ENCODE results near the gene CHURC1. TPM values are rescaled to one million over a fixed set of nuclear protein-coding genes. Genes with fewer than 3 reads are reported as not detected.

The CHURC1 gene
- total and polyA plus RNA-seq, 2 of the 8 experiments (the other 6 are each of a cell fraction or from before 2014, with no cell fraction given), result 50.2 to 59.3 TPM

DNA sequence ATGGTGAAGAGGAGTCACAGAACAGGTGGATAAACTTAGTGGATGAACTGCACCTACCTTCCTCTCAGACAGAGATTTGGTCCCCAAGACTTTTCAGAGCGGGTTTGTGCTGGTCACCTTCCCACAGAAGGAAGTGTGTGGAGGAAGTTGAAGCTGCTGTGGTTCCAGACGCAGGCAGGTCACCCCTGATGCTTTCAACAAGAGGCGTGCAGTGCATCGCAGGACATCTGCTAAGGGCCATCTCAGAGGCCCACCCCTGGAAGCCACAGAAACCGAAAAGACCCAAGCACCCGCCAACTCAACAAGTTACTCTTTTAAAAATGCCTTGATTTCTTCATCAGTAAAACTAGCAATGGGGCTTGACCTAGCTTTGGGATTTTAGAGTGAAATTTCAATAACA lies 29.3 kb downstream of the CHURC1 start (continued):
- TF ChIP-seq, protein P1, sequence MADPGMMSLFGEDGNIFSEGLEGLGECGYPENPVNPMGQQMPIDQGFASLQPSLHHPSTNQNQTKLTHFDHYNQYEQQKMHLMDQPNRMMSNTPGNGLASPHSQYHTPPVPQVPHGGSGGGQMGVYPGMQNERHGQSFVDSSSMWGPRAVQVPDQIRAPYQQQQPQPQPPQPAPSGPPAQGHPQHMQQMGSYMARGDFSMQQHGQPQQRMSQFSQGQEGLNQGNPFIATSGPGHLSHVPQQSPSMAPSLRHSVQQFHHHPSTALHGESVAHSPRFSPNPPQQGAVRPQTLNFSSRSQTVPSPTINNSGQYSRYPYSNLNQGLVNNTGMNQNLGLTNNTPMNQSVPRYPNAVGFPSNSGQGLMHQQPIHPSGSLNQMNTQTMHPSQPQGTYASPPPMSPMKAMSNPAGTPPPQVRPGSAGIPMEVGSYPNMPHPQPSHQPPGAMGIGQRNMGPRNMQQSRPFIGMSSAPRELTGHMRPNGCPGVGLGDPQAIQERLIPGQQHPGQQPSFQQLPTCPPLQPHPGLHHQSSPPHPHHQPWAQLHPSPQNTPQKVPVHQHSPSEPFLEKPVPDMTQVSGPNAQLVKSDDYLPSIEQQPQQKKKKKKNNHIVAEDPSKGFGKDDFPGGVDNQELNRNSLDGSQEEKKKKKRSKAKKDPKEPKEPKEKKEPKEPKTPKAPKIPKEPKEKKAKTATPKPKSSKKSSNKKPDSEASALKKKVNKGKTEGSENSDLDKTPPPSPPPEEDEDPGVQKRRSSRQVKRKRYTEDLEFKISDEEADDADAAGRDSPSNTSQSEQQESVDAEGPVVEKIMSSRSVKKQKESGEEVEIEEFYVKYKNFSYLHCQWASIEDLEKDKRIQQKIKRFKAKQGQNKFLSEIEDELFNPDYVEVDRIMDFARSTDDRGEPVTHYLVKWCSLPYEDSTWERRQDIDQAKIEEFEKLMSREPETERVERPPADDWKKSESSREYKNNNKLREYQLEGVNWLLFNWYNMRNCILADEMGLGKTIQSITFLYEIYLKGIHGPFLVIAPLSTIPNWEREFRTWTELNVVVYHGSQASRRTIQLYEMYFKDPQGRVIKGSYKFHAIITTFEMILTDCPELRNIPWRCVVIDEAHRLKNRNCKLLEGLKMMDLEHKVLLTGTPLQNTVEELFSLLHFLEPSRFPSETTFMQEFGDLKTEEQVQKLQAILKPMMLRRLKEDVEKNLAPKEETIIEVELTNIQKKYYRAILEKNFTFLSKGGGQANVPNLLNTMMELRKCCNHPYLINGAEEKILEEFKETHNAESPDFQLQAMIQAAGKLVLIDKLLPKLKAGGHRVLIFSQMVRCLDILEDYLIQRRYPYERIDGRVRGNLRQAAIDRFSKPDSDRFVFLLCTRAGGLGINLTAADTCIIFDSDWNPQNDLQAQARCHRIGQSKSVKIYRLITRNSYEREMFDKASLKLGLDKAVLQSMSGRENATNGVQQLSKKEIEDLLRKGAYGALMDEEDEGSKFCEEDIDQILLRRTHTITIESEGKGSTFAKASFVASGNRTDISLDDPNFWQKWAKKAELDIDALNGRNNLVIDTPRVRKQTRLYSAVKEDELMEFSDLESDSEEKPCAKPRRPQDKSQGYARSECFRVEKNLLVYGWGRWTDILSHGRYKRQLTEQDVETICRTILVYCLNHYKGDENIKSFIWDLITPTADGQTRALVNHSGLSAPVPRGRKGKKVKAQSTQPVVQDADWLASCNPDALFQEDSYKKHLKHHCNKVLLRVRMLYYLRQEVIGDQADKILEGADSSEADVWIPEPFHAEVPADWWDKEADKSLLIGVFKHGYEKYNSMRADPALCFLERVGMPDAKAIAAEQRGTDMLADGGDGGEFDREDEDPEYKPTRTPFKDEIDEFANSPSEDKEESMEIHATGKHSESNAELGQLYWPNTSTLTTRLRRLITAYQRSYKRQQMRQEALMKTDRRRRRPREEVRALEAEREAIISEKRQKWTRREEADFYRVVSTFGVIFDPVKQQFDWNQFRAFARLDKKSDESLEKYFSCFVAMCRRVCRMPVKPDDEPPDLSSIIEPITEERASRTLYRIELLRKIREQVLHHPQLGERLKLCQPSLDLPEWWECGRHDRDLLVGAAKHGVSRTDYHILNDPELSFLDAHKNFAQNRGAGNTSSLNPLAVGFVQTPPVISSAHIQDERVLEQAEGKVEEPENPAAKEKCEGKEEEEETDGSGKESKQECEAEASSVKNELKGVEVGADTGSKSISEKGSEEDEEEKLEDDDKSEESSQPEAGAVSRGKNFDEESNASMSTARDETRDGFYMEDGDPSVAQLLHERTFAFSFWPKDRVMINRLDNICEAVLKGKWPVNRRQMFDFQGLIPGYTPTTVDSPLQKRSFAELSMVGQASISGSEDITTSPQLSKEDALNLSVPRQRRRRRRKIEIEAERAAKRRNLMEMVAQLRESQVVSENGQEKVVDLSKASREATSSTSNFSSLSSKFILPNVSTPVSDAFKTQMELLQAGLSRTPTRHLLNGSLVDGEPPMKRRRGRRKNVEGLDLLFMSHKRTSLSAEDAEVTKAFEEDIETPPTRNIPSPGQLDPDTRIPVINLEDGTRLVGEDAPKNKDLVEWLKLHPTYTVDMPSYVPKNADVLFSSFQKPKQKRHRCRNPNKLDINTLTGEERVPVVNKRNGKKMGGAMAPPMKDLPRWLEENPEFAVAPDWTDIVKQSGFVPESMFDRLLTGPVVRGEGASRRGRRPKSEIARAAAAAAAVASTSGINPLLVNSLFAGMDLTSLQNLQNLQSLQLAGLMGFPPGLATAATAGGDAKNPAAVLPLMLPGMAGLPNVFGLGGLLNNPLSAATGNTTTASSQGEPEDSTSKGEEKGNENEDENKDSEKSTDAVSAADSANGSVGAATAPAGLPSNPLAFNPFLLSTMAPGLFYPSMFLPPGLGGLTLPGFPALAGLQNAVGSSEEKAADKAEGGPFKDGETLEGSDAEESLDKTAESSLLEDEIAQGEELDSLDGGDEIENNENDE (IDR thresholded peaks at IDR 0.05; ENCODE audit: insufficient replicate concordance, low read length), result no peak
